Neural cell (in vitro differentiated cells): ENCODE measurements around the gene LCN10.

Experiments
- EZH2 ChIP-seq: fragments of 200-600, 300-800 bp; shearing (Covaris generic), sonication (generic); IDR thresholded peaks from 2 replicates; pipeline ENCODE4 v1.6.1; 2014; ENCODE audit warnings: antibody characterized with exemption, low read length, borderline replicate concordance, mild to moderate bottlenecking; ENCODE audit not compliant: insufficient read depth, poor library complexity, severe bottlenecking
- MXI1 ChIP-seq: fragments of 450-650 bp; conservative IDR thresholded peaks from 2 replicates; pipeline ENCODE4 v1.6.1; 2014; ENCODE audit warnings: antibody characterized with exemption, mild to moderate bottlenecking; ENCODE audit not compliant: poor library complexity, severe bottlenecking
- POLR2AphosphoS5 ChIP-seq: IDR thresholded peaks from 2 replicates; pipeline ENCODE4 v1.6.1; 2012
- RAD21 ChIP-seq: fragments of 450-650 bp; conservative IDR thresholded peaks from 2 replicates; pipeline ENCODE4 v1.6.1; 2014; ENCODE audit warnings: antibody characterized with exemption, mild to moderate bottlenecking, moderate library complexity
- SMC3 ChIP-seq: fragments of 450-650 bp; conservative IDR thresholded peaks from 2 replicates; pipeline ENCODE4 v1.6.1; 2014; ENCODE audit warnings: antibody characterized with exemption, mild to moderate bottlenecking, moderate library complexity; ENCODE audit not compliant: poor library complexity
- TAF1 ChIP-seq: IDR thresholded peaks from 2 replicates; pipeline ENCODE4 v1.6.1; 2012; ENCODE audit warnings: low read depth
- TF ChIP-seq, protein P1 (sequence below): fragments of 450-650 bp; IDR thresholded peaks from 2 replicates; pipeline ENCODE4 v1.5.1; 2014; ENCODE audit warnings: antibody characterized with exemption, mild to moderate bottlenecking, moderate library complexity; ENCODE audit not compliant: poor library complexity, severe bottlenecking

DNA sequence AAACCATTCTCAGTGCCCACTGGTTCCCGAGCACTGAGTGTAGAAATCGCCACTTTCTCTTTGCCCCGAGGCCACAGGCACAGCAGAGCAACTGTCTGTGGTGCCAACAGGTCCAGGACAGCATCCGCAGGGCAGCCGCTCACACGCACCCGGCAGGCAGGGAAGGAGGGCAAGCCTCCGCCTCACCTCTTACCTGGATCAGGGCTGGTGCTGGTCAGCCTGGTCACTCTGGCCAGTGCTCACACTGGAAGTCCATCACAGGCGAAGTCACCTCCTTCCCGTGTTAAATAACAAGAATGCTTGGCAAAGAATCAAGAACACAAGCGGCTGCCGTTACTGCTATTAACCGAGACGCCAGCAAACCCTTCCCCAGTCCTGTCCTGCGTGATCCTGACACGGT lies 16.6 kb downstream of the LCN10 start:
- TF ChIP-seq, protein P1, sequence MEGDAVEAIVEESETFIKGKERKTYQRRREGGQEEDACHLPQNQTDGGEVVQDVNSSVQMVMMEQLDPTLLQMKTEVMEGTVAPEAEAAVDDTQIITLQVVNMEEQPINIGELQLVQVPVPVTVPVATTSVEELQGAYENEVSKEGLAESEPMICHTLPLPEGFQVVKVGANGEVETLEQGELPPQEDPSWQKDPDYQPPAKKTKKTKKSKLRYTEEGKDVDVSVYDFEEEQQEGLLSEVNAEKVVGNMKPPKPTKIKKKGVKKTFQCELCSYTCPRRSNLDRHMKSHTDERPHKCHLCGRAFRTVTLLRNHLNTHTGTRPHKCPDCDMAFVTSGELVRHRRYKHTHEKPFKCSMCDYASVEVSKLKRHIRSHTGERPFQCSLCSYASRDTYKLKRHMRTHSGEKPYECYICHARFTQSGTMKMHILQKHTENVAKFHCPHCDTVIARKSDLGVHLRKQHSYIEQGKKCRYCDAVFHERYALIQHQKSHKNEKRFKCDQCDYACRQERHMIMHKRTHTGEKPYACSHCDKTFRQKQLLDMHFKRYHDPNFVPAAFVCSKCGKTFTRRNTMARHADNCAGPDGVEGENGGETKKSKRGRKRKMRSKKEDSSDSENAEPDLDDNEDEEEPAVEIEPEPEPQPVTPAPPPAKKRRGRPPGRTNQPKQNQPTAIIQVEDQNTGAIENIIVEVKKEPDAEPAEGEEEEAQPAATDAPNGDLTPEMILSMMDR, result no peak
- TF ChIP-seq EZH2 (no peak), MXI1 (no peak), TAF1 (no peak), RAD21 (no peak), SMC3 (no peak), POLR2AphosphoS5 (no peak)
